Measurements from ENCODE around the gene HNRNPF.
A peak's percentile ranks its signal among the peaks of the same experiment; 100 is the strongest.

The HNRNPF gene

GRCh38 chr10:43420369-43421200, 11.6 kb upstream of the HNRNPF start:
- DNase-seq, result peak; percentile 89

- no peak for DNase-seq
Measured at GRCh38 chr10:43419997-43420368, 11.0 kb upstream of the HNRNPF start.

DNA sequence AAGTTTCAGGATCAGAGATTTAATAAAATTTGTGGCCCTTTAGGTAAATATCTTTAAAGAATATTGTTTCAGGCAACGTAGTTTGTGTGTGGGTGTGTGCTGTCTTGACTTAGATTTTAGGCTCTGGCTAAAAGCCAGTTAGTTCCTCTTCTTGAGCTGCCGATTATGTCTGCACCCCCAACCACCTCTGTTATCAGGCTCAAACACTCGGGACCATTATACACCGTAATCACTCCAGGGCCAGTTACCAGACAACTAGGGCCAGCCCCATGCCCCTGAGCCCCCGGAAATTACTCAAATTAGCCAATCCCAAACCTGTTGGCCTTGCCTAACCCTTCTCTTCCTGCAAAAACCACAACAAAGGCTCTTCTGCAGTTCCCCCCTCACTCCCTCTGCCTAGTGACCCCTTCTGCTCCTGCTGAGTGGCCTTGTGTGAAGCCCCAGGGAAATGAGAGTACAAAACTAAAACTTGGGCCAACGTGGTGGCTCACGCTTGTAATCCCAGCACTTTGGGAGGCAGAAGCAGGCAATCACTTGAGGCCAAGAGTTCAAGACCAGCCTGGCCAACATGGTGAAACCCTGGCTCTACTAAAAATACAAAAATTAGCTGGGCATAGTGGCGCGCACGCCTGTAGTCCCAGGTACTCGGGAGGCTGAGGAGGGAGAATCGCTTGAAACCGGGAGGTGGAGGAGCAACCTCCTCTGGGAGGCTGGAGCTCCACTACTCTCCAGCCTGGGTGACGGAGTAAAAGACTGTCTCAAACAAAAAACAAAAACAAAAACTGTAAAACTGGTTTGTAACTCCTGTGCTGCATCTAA, 9.2 kb upstream of the HNRNPF start:
- no peak for DNase-seq

- DNase-seq, result no peak
Measured at GRCh38 chr10:43415544-43415943, 6.6 kb upstream of the HNRNPF start.

DNA sequence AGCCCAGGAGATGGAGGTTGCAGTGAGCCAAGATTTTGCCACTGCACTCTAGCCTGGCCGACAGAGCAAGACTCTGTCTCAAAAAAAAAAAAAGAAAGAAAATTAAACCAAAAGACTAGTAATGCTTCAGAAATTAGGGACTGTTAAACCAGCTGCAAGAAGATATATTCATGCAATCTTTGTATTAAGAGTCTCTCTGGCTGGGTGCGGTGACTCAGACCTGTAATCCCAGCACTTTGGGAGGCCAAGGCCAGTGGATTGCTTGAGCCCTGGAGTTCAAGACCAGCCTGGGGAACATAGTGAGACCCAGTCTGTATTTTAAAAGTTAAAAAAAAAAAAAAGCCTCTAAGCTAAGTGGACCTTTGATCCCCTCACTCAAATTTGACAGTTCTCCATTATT, 2.5 kb upstream of the HNRNPF start:
- DNase-seq, result no peak

DNA sequence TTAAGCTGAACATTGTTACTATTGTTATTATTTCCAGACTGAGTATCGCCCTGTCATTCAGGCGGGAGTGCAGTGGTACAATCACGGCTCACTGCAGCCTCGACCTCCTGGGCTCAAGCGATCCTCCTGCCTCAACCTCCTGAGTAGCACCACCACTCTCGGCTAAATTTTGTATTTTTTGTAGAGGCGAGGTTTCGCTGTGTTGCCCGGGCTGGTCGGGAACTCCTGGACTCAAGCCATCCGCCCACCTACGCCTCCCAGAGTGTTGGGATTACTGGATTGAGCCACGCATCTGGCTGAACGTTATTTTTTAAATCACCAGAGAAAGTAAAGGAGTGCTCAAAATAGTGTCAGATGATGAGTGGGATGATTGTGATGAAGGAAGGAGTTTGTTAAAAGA, 1.4 kb upstream of the HNRNPF start:
- no peak for DNase-seq

- peak; percentile 32 for DNase-seq
Measured at GRCh38 chr10:43409385-43410109, 561 bp upstream of the HNRNPF start.

- no peak for DNase-seq
Measured at GRCh38 chr10:43408331-43408709, 666 bp downstream of the HNRNPF start.

- peak; percentile 89 for DNase-seq
Measured at GRCh38 chr10:43407576-43408330, 1.2 kb downstream of the HNRNPF start.

GRCh38 chr10:43407148-43407575, 1.8 kb downstream of the HNRNPF start:
- DNase-seq, result peak; percentile 35

GRCh38 chr10:43404704-43405084, 4.3 kb downstream of the HNRNPF start:
- no peak for DNase-seq

- no peak for DNase-seq
Measured at GRCh38 chr10:43403911-43404703, 4.9 kb downstream of the HNRNPF start.

GRCh38 chr10:43402880-43403452, 6.0 kb downstream of the HNRNPF start:
- no peak for DNase-seq

DNA sequence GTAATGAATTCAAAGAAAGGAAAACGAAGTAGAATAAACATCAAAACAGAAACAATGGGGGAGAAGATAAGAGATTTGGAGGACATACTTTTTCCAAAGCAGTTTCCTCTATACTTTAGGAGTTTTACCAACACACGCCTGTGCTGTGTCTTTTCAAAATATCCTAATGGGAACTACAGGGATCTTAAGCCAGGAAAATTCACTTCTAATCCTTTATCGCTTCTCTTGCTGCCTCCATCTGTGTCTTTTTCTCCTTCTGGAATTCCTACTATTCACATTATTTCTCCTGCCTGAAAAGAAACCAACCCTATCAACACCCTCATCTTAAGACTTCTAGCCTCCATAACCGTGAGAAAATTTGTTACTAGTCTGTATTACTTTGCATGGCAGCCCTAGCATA, 6.8 kb downstream of the HNRNPF start:
- DNase-seq, result no peak

DNA sequence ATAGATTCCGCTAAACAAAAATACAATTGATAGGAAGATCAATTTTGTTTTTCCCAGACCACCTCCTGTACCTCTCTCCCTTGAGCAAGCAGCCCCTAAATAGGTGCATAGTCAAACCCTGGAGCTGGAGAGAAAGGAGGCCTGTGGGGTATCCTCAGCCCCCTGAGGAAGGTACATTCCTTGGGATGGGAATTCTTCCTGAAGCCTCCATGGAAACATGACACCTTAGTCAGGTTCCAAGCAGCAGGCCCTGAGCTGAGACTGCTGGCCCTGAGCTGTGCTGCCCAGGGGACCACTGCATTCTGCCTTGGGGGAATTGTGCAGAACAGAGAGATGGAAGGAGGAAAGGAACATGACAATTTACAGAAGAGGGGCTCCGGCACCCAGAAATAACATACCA, 7.4 kb downstream of the HNRNPF start:
- no peak for DNase-seq

GRCh38 chr10:43399320-43400310, 9.4 kb downstream of the HNRNPF start:
- DNase-seq, result peak; percentile 53

GRCh38 chr10:43398939-43399319, 10.1 kb downstream of the HNRNPF start:
- no peak for DNase-seq

GRCh38 chr10:43396928-43397624, 11.9 kb downstream of the HNRNPF start:
- peak; percentile 75 for DNase-seq

- DNase-seq, result peak; percentile 68
Measured at GRCh38 chr10:43396061-43396927, 12.7 kb downstream of the HNRNPF start.

Measured in fibroblast of skin of right quadriceps (primary cell).